Measurements from ENCODE around the gene HOXA3.

HOXA3 gene

GRCh38 chr7:27099453-27100370 lies 52.7 kb downstream of the HOXA3 start:
- H4K20me1 ChIP-seq (ENCODE audit: control insufficient read depth, insufficient read depth, low read depth, low read length), result no peaks in the 10 kb centered on the region
- no peak overlapping the region for H3K27ac ChIP-seq (ENCODE audit: low read depth, low read length)
- H3K4me3 ChIP-seq (ENCODE audit: low read length), result no peak overlapping the region
- no peaks in the 10 kb centered on the region for H3K36me3 ChIP-seq (ENCODE audit: control insufficient read depth, low read length)
- peaks cover 21% of the 10 kb centered on the region for H3K4me1 ChIP-seq (ENCODE audit: control insufficient read depth, low read length)
- no peaks in the 10 kb centered on the region for H3K9me3 ChIP-seq (ENCODE audit: control insufficient read depth, insufficient read depth, low read length)
- H3K4me2 ChIP-seq (ENCODE audit: low read length), result no peak overlapping the region
- no peaks in the 10 kb centered on the region for H3K9me2 ChIP-seq (replicated peaks; ENCODE audit: control insufficient read depth, low read length)
- no peak for TF ChIP-seq CTCF (IDR thresholded peaks at IDR 0.05; ENCODE audit: low read depth, low read length, poor library complexity, severe bottlenecking)
- no peak for TF ChIP-seq EZH2phosphoT487 (IDR thresholded peaks at IDR 0.05; ENCODE audit: borderline replicate concordance, low read length)
- peaks cover 15% of the 10 kb centered on the region for H3K79me2 ChIP-seq (ENCODE audit: control insufficient read depth, low read length)
- H3F3A ChIP-seq (ENCODE audit: control insufficient read depth, insufficient read depth), result peaks cover 3% of the 10 kb centered on the region; the same call in 1 of the 2 replicates
- H3K27me3 ChIP-seq (ENCODE audit: control insufficient read depth, low read length), result peaks cover 25% of the 10 kb centered on the region

GRCh38 chr7:27098578-27099451 lies 53.6 kb downstream of the HOXA3 start:
- TF ChIP-seq CTCF (IDR thresholded peaks at IDR 0.05; ENCODE audit: low read depth, low read length, poor library complexity, severe bottlenecking) (no peak), EZH2phosphoT487 (IDR thresholded peaks at IDR 0.05; ENCODE audit: borderline replicate concordance, low read length) (no peak)

GRCh38 chr7:27097686-27098577 lies 54.5 kb downstream of the HOXA3 start:
- no peaks in the 10 kb centered on the region for H4K20me1 ChIP-seq (ENCODE audit: control insufficient read depth, insufficient read depth, low read depth, low read length)
- H3K27me3 ChIP-seq (ENCODE audit: control insufficient read depth, low read length), result peaks cover 14% of the 10 kb centered on the region
- H3K4me2 ChIP-seq (ENCODE audit: low read length), result peak overlapping the region; percentile 89
- peaks cover 26% of the 10 kb centered on the region for H3K4me1 ChIP-seq (ENCODE audit: control insufficient read depth, low read length)
- H3F3A ChIP-seq (ENCODE audit: control insufficient read depth, insufficient read depth), result peaks cover 3% of the 10 kb centered on the region; the same call in 1 of the 2 replicates
- H3K9me3 ChIP-seq (ENCODE audit: control insufficient read depth, insufficient read depth, low read length), result no peaks in the 10 kb centered on the region
- TF ChIP-seq EZH2phosphoT487 (IDR thresholded peaks at IDR 0.05; ENCODE audit: borderline replicate concordance, low read length) (no peak), CTCF (IDR thresholded peaks at IDR 0.05; ENCODE audit: low read depth, low read length, poor library complexity, severe bottlenecking) (no peak)
- H3K79me2 ChIP-seq (ENCODE audit: control insufficient read depth, low read length), result peaks cover 15% of the 10 kb centered on the region
- no peaks in the 10 kb centered on the region for H3K9me2 ChIP-seq (replicated peaks; ENCODE audit: control insufficient read depth, low read length)
- H3K27ac ChIP-seq (ENCODE audit: low read depth, low read length), result no peak overlapping the region
- H3K4me3 ChIP-seq (ENCODE audit: low read length), result peak overlapping the region; percentile 90
- no peaks in the 10 kb centered on the region for H3K36me3 ChIP-seq (ENCODE audit: control insufficient read depth, low read length)

More at GRCh38 chr7:27098578-27099451, 53.6 kb downstream of the HOXA3 start:
- Histone ChIP-seq H3K4me1 (ENCODE audit: control insufficient read depth, low read length) (peaks cover 21% of the 10 kb centered on the region), H3K9me3 (ENCODE audit: control insufficient read depth, insufficient read depth, low read length) (no peaks in the 10 kb centered on the region), H3K27ac (ENCODE audit: low read depth, low read length) (no peak overlapping the region), H3K36me3 (ENCODE audit: control insufficient read depth, low read length) (no peaks in the 10 kb centered on the region), H3F3A (ENCODE audit: control insufficient read depth, insufficient read depth) (peaks cover 3% of the 10 kb centered on the region; the same call in 1 of the 2 replicates), H3K4me2 (ENCODE audit: low read length) (no peak overlapping the region), H3K9me2 (replicated peaks; ENCODE audit: control insufficient read depth, low read length) (no peaks in the 10 kb centered on the region), H3K79me2 (ENCODE audit: control insufficient read depth, low read length) (peaks cover 15% of the 10 kb centered on the region), H3K27me3 (ENCODE audit: control insufficient read depth, low read length) (peaks cover 20% of the 10 kb centered on the region), H4K20me1 (ENCODE audit: control insufficient read depth, insufficient read depth, low read depth, low read length) (no peaks in the 10 kb centered on the region), H3K4me3 (ENCODE audit: low read length) (no peak overlapping the region)

Measured in DOHH2 (cell line).